ENCODE data around the gene SH2D4B. TPM values are rescaled to one million over a fixed set of nuclear protein-coding genes. Genes with fewer than 3 reads are reported as not detected.
"Not testable (repeated sequence)": the region's sequence is repeated elsewhere in the genome, so short reads cannot be mapped to it uniquely, and the experiment has no call there.

SH2D4B gene
- total RNA-seq, 3 donors from 2014 or later: 0.13 to 0.22 (median 0.20) TPM

GRCh38 chr10:80526742-80527141 lies 11.0 kb upstream of the SH2D4B start:
- Mint-ChIP-seq H3K4me1 (ENCODE audit: low read depth) (peaks cover 76% of the 10 kb centered on the region), H3K9me3 (no peaks in the 10 kb centered on the region), H3K4me3 (peak overlapping the region; percentile 13), H3K27me3 (ENCODE audit: low read depth) (no peaks in the 10 kb centered on the region), H3K36me3 (ENCODE audit: insufficient read depth) (no peaks in the 10 kb centered on the region)
- DNase-seq (no peak), ATAC-seq (peak in 1 of 2 donors; percentile 11)

- peaks cover 76% of the 10 kb centered on the region for H3K4me1 Mint-ChIP-seq (ENCODE audit: low read depth)
- DNase-seq (no peak), ATAC-seq (no peak)
- no peaks in the 10 kb centered on the region for H3K27me3 Mint-ChIP-seq (ENCODE audit: low read depth)
- no peak overlapping the region for H3K4me3 Mint-ChIP-seq
- H3K9me3 Mint-ChIP-seq: no peaks in the 10 kb centered on the region
- no peaks in the 10 kb centered on the region for H3K36me3 Mint-ChIP-seq (ENCODE audit: insufficient read depth)
Measured at GRCh38 chr10:80528185-80528700, 9.5 kb upstream of the SH2D4B start.

- H3K4me3 Mint-ChIP-seq: no peak overlapping the region
- DNase-seq: no peak
Measured at GRCh38 chr10:80528901-80529300, 8.8 kb upstream of the SH2D4B start.

GRCh38 chr10:80529604-80530003 lies 8.1 kb upstream of the SH2D4B start:
- Mint-ChIP-seq H3K4me3 (peak overlapping the region; percentile 40), H3K36me3 (ENCODE audit: insufficient read depth) (no peaks in the 10 kb centered on the region), H3K9me3 (no peaks in the 10 kb centered on the region), H3K4me1 (ENCODE audit: low read depth) (peaks cover 65% of the 10 kb centered on the region), H3K27me3 (ENCODE audit: low read depth) (no peaks in the 10 kb centered on the region)
- DNase-seq (peak; percentile 30), ATAC-seq (peak; percentile 51 to 58)

More at GRCh38 chr10:80528901-80529300, 8.8 kb upstream of the SH2D4B start:
- peaks cover 71% of the 10 kb centered on the region for H3K4me1 Mint-ChIP-seq (ENCODE audit: low read depth)
- H3K27me3 Mint-ChIP-seq (ENCODE audit: low read depth): no peaks in the 10 kb centered on the region
- ATAC-seq: no peak
- no peaks in the 10 kb centered on the region for H3K9me3 Mint-ChIP-seq
- H3K36me3 Mint-ChIP-seq (ENCODE audit: insufficient read depth): no peaks in the 10 kb centered on the region

GRCh38 chr10:80530251-80530650 lies 7.5 kb upstream of the SH2D4B start:
- ATAC-seq (peak; percentile 81 to 82), DNase-seq (peak; percentile 27)
- H3K36me3 Mint-ChIP-seq (ENCODE audit: insufficient read depth): no peaks in the 10 kb centered on the region
- H3K9me3 Mint-ChIP-seq: no peaks in the 10 kb centered on the region
- peaks cover 61% of the 10 kb centered on the region for H3K4me1 Mint-ChIP-seq (ENCODE audit: low read depth)
- no peaks in the 10 kb centered on the region for H3K27me3 Mint-ChIP-seq (ENCODE audit: low read depth)
- no peak overlapping the region for H3K4me3 Mint-ChIP-seq

GRCh38 chr10:80530816-80531215 lies 6.9 kb upstream of the SH2D4B start:
- no peaks in the 10 kb centered on the region for H3K27me3 Mint-ChIP-seq (ENCODE audit: low read depth)
- no peaks in the 10 kb centered on the region for H3K36me3 Mint-ChIP-seq (ENCODE audit: insufficient read depth)
- no peaks in the 10 kb centered on the region for H3K9me3 Mint-ChIP-seq
- H3K4me3 Mint-ChIP-seq: no peak overlapping the region
- H3K4me1 Mint-ChIP-seq (ENCODE audit: low read depth): peaks cover 59% of the 10 kb centered on the region
- ATAC-seq (no peak), DNase-seq (no peak)

- Mint-ChIP-seq H3K9me3 (no peaks in the 10 kb centered on the region), H3K4me3 (no peak overlapping the region), H3K36me3 (ENCODE audit: insufficient read depth) (no peaks in the 10 kb centered on the region), H3K4me1 (ENCODE audit: low read depth) (peaks cover 50% of the 10 kb centered on the region), H3K27me3 (ENCODE audit: low read depth) (no peaks in the 10 kb centered on the region)
- ATAC-seq (no peak), DNase-seq (no peak)
Measured at GRCh38 chr10:80532571-80532970, 5.1 kb upstream of the SH2D4B start.

- H3K27me3 Mint-ChIP-seq (ENCODE audit: low read depth); DNase-seq; H3K4me3 Mint-ChIP-seq; ATAC-seq; H3K9me3 Mint-ChIP-seq; H3K36me3 Mint-ChIP-seq (ENCODE audit: insufficient read depth): not testable (repeated sequence)
- H3K4me1 Mint-ChIP-seq (ENCODE audit: low read depth): peaks cover 38% of the 10 kb centered on the region
Measured at GRCh38 chr10:80534059-80534458, 3.6 kb upstream of the SH2D4B start.

- not testable (repeated sequence) for H3K36me3 Mint-ChIP-seq (ENCODE audit: insufficient read depth); ATAC-seq; DNase-seq; H3K9me3 Mint-ChIP-seq; H3K27me3 Mint-ChIP-seq (ENCODE audit: low read depth); H3K4me3 Mint-ChIP-seq
- peaks cover 32% of the 10 kb centered on the region for H3K4me1 Mint-ChIP-seq (ENCODE audit: low read depth)
Measured at GRCh38 chr10:80534646-80535045, 3.1 kb upstream of the SH2D4B start.

GRCh38 chr10:80535671-80536360 lies 1.9 kb upstream of the SH2D4B start:
- H3K4me3 Mint-ChIP-seq: peak overlapping the region; percentile 79
- no peaks in the 10 kb centered on the region for H3K9me3 Mint-ChIP-seq
- H3K27me3 Mint-ChIP-seq (ENCODE audit: low read depth): no peaks in the 10 kb centered on the region
- H3K36me3 Mint-ChIP-seq (ENCODE audit: insufficient read depth): no peaks in the 10 kb centered on the region
- ATAC-seq: peak; percentile 82 to 84
- peak; percentile 68 for DNase-seq
- H3K4me1 Mint-ChIP-seq (ENCODE audit: low read depth): peaks cover 22% of the 10 kb centered on the region

- peaks cover 20% of the 10 kb centered on the region for H3K4me1 Mint-ChIP-seq (ENCODE audit: low read depth)
- H3K4me3 Mint-ChIP-seq: peak overlapping the region; percentile 79
- no peaks in the 10 kb centered on the region for H3K36me3 Mint-ChIP-seq (ENCODE audit: insufficient read depth)
- H3K9me3 Mint-ChIP-seq: no peaks in the 10 kb centered on the region
- no peaks in the 10 kb centered on the region for H3K27me3 Mint-ChIP-seq (ENCODE audit: low read depth)
- ATAC-seq (no peak), DNase-seq (no peak)
Measured at GRCh38 chr10:80536361-80536835, 1.3 kb upstream of the SH2D4B start.

- ATAC-seq: no peak
- Mint-ChIP-seq H3K4me3 (no peak overlapping the region), H3K36me3 (ENCODE audit: insufficient read depth) (no peaks in the 10 kb centered on the region), H3K27me3 (ENCODE audit: low read depth) (no peaks in the 10 kb centered on the region), H3K4me1 (ENCODE audit: low read depth) (peaks cover 14% of the 10 kb centered on the region), H3K9me3 (no peaks in the 10 kb centered on the region)
- no peak for DNase-seq
Measured at GRCh38 chr10:80537086-80537735, 491 bp upstream of the SH2D4B start.

GRCh38 chr10:80538481-80539185 lies 931 bp downstream of the SH2D4B start:
- H3K36me3 Mint-ChIP-seq (ENCODE audit: insufficient read depth): no peaks in the 10 kb centered on the region
- no peaks in the 10 kb centered on the region for H3K9me3 Mint-ChIP-seq
- DNase-seq (no peak), ATAC-seq (no peak)
- H3K4me1 Mint-ChIP-seq (ENCODE audit: low read depth): peaks cover 14% of the 10 kb centered on the region
- H3K27me3 Mint-ChIP-seq (ENCODE audit: low read depth): no peaks in the 10 kb centered on the region
- no peak overlapping the region for H3K4me3 Mint-ChIP-seq

GRCh38 chr10:80539421-80540031 lies 1.8 kb downstream of the SH2D4B start:
- H3K9me3 Mint-ChIP-seq: no peaks in the 10 kb centered on the region
- DNase-seq (no peak), ATAC-seq (no peak)
- H3K27me3 Mint-ChIP-seq (ENCODE audit: low read depth): no peaks in the 10 kb centered on the region
- H3K4me1 Mint-ChIP-seq (ENCODE audit: low read depth): peaks cover 14% of the 10 kb centered on the region
- no peak overlapping the region for H3K4me3 Mint-ChIP-seq
- no peaks in the 10 kb centered on the region for H3K36me3 Mint-ChIP-seq (ENCODE audit: insufficient read depth)

All from activated T-cell treated with anti-CD3 and anti-CD28 coated beads, Interleukin-2, amount 50 U/mL, for 4 hours (primary cell).